GM12873 (cell line): Measurements from ENCODE around the gene ARHGAP25.

Source experiments
- TF ChIP-seq, protein P1 (sequence below): IDR thresholded peaks from 2 replicates; pipeline ENCODE4 v1.5.1; 2012; ENCODE audit warnings: low read depth, mild to moderate bottlenecking, moderate library complexity, low read length, control low read depth; ENCODE audit not compliant: insufficient read depth; ENCODE audit errors: missing control alignments

ARHGAP25 gene, protein sequence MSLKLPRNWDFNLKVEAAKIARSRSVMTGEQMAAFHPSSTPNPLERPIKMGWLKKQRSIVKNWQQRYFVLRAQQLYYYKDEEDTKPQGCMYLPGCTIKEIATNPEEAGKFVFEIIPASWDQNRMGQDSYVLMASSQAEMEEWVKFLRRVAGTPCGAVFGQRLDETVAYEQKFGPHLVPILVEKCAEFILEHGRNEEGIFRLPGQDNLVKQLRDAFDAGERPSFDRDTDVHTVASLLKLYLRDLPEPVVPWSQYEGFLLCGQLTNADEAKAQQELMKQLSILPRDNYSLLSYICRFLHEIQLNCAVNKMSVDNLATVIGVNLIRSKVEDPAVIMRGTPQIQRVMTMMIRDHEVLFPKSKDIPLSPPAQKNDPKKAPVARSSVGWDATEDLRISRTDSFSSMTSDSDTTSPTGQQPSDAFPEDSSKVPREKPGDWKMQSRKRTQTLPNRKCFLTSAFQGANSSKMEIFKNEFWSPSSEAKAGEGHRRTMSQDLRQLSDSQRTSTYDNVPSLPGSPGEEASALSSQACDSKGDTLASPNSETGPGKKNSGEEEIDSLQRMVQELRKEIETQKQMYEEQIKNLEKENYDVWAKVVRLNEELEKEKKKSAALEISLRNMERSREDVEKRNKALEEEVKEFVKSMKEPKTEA

DNA sequence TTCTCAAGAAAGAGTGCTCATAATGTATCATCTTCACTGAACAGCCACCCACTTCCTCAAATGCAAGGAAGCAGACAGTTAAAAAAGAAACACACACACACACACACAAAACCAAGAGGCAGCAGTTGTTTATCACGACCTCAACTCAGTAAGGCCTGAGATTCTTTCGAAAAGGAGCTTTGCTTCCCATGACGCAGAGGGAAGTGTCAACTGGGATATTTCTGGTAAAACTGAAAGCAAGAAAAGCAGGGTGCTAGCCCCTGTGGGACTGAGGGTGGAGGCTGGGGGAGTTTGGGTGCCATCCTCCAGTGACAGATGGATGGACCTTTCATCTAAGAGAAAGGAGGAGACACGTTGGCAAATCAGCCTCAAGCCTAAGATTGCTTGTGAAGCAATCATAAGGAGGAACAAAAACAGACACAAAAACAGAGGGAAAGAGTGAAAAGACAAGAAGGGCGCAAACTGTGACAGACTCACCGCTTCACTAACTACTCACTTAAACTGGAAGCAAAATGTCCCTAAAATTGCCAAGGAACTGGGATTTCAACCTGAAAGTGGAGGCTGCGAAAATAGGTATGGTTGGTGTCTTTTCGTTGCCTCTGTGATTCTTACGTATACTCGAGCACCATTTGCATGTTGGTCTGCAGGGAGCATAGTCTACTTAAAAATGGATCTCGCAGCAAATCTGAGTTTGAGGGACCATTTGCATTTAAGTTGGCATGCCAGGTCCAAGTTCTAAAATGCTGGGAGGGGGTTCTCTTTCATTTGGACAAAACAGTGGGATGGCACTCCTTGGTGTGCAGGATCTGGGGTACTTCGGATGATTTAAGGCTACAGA, at the start of gene ARHGAP25:
Gene ARHGAP25, plus strand, starts transcription at position 124 of the 838 bp plus-strand sequence. Its CDS starts 389 bp downstream, at position 513.
- TF ChIP-seq, protein P1, sequence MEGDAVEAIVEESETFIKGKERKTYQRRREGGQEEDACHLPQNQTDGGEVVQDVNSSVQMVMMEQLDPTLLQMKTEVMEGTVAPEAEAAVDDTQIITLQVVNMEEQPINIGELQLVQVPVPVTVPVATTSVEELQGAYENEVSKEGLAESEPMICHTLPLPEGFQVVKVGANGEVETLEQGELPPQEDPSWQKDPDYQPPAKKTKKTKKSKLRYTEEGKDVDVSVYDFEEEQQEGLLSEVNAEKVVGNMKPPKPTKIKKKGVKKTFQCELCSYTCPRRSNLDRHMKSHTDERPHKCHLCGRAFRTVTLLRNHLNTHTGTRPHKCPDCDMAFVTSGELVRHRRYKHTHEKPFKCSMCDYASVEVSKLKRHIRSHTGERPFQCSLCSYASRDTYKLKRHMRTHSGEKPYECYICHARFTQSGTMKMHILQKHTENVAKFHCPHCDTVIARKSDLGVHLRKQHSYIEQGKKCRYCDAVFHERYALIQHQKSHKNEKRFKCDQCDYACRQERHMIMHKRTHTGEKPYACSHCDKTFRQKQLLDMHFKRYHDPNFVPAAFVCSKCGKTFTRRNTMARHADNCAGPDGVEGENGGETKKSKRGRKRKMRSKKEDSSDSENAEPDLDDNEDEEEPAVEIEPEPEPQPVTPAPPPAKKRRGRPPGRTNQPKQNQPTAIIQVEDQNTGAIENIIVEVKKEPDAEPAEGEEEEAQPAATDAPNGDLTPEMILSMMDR = no peak

DNA sequence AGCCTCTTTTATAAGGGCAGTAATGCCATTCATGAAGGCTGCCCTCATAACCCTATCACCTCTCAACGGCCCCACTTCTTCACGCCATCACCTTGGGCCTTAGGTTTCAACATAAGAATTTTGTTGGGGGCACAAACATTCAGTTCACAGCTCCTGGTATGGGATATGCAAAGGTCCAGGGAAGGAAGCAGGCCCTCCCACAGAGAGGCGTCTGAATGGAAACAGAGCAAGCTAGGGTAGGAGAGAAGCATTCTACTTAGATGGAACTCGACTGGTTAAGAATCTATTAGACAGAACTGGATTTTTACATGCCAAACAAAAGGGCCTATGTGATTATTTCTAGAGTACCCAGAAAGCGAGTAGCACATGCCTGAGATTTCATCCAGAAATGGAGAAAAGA, 48.4 kb upstream of the ARHGAP25 start:
- TF ChIP-seq, protein P1 = no peak

DNA sequence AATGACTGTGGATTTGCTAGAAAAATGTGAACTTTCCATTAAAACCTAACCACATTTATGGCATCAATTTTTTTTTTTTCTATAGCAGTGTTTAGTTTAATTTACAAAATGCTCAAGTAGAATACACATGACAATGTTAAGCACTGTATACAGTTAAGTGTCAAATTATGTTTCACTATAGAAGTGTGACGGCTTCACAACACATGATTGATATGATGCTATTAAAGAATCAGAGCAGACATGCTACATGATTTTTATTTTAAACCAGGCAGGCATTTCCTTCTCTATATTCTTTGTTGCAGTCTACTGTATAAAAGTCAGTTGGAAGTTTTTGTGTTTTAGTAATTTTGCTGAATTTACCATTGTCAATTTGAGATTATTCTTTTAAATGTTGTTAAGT, 47.6 kb upstream of the ARHGAP25 start:
- TF ChIP-seq, protein P1 = no peak

- TF ChIP-seq, protein P1 = no peak
These were observed 44.8 kb upstream of the ARHGAP25 start for GRCh38 chr2:68689553-68690537.

GRCh38 chr2:68690851-68691250, 43.8 kb upstream of the ARHGAP25 start:
- TF ChIP-seq, protein P1 = no peak

DNA sequence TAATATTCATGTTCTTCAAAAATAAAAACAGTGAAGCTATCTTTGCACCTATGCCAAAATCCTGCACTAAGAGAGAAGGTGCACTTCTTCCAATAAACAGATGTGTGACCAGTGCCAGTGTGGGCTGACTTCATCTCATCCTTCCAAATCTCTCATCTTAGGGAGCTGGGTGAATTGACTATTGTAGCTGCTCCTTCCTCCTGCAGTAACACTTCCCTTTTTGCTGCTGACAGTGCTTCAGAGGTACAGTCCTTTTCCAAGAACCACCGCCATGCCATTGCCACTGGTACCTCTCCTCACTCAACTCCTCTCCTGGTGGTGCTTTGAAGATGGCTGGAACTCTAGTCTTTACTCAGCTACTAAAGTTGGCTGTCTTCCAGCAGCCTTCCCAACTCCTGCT, 42.1 kb upstream of the ARHGAP25 start:
- TF ChIP-seq, protein P1 = no peak
